KBM-7 (cell line): ENCODE results near the gene HOXA6.

Source experiments
- DNase-seq: peaks from one replicate; pipeline ENCODE4 v3.0.0-alpha.2; 2015
- in situ Hi-C: fragments of 300-500 bp; cut with MboI; formaldehyde crosslinking; loops from 2 replicates; pipeline ENCODE4 v1.14.3; 2020; ENCODE audit warnings: low sequenced_read_pairs, low pct_unique_long_range_greater_than_20kb, mixed read lengths

HOXA6 gene

DNA sequence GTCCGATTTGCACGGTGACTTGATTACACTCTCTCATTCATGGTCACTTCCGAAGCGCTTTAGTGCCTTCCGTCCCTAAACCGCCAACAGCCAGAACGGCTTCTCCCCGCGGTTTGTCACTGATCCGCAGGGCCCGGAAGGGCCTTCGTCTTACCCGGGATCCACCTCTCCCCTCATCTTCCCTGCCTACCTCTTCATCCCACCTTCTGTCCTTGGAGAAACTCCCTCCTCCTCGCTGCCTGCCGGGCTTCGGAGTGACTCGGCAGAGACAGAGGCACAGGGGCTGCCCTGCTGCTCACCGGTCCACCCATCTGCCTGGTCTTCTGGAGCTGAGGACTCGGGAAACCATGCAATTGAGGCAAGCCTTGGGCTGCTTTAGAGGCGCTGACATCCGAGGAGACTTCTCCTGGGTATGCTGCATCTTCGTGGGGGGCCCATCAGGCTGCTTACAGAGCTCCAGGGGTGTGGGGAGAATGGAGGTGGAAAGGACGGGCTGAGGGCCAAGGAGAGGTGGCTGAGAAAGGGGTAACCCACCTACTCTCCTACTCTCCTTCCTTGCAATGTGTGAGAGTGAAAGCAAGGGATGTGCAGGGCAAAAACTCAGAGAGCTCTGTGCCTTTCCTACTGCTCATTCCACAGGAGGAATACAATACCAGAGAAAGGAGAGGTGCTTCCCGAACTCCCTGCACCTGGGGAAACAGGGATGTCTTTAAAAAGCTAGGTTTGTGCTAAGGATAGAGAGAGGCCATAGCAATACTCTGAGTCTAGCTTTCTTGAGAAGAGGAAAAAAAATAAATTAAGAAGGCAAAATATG lies 38.5 kb upstream of the HOXA6 start:
- in situ Hi-C loops, result loop anchor here (25.0 kb wide), 1 partner anchor 824 kb away; no protein-coding TSS in a partner anchor
- peak; percentile 83 for DNase-seq

DNA sequence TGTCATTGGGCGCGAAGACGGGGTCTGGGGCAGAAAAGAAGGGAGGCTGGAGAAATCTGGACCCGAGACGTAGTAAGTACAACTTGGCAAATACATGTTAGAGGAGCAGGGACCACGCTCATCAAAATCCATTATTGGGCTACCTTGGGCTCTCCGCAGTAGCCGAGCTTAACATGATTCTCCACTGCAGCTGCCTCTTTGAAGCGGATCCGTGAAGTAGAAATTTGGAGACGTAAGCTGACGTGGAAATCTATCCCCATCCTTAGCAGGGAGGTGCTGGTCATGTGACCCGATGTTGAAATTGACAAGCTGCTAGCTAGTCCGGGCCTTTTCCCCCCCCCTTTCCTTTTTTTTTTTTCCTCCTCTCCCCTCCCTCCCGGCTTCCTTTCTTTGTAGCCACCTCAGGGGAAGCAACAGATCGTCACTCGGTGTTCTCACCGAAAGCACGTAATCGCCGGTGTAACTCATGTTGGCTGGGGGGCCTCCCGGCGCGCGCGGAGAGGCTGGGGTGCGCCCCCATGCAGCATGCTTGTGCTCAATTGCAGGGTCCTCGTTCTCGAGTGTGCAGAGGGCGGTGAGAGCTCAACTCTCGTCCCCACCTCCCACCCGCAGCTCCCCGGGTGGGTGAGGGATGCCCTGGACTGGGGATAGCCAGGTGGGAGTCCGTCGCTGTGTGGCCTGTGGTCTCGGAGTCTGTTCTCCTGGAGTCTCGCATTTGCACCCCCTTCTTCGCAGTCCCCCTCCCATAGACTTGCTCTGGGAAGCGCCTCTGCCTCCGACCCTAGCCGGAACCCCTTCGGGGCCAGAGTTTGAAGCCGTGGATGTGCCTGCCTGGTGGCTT lies 37.7 kb upstream of the HOXA6 start, which contains the start of gene HOXA11:
HOXA11 (minus strand) TSS at position 220 of the 841 bp plus-strand sequence; CDS start at position 132, 88 bp downstream.
- peak; percentile 83 for DNase-seq
- in situ Hi-C loops, result loop anchor here (25.0 kb wide), 1 partner anchor 823 kb away; no protein-coding TSS in a partner anchor

DNA sequence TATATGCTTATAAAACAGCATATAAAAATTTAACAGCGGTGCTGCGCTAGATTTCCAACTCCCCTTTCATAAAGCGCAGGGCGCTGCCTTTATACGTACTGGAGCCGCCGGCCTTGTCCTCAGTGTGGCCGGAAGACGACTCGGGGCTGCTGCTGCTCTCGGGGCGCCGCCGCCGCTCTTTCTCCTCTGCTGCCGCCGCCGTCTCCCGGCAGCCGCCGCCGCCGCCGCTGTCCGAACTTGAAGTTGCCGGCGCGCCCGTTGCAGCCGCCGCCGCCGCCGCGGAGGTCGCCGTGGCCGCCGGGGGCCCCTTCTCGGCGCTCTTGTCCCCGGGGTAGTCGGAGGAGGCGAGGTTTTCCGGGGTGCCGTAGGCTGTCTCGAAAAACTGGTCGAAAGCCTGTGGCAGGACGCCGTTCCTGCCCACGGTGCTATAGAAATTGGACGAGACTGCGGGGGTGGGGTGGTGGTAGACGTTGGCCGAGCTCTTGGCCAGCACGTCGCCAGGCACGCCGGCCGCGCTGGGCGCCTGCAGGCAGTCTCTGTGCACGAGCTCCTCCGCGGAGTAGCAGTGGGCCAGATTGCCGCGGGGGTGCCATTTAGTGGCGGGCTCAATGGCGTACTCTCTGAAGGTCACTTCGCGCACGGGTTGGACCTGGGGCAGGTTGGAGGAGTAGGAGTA lies 36.9 kb upstream of the HOXA6 start:
- in situ Hi-C loops, result loop anchor here (25.0 kb wide), 1 partner anchor 822 kb away; no protein-coding TSS in a partner anchor
- DNase-seq, result peak; percentile 64

DNA sequence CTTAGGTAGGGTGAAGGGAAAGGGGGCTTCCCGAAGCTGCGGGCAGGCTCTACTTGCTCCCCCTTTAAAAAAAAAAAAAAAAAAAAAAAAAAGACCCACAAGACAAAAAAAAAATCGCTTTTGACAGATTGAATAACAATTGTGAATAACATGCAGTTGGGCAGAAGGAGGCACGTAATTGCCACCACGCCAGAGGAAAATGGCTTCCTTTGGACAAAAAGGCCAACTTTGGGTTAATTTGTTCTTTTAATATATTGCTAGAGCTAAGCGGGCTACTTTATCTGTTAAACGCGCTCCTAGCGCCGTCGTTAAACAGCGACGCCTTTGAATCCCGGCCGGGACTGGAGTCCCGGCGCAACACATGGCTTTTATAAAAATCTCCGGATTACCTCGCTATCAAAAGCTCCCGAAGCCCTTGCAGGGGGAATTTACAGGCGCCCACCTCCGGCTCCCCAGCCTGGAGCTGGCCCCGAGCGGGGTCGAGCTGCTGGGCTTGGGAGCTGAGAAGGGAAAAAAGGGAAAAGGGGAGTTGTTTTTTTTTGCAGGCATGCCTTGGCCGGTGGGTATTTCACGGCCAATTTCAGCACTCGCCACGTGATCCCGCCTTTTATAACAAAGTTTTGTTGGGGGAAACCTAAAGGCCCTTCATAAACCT lies 36.2 kb upstream of the HOXA6 start:
- in situ Hi-C loops, result loop anchor here (25.0 kb wide), 1 partner anchor 822 kb away; no protein-coding TSS in a partner anchor
- no peak for DNase-seq

DNA sequence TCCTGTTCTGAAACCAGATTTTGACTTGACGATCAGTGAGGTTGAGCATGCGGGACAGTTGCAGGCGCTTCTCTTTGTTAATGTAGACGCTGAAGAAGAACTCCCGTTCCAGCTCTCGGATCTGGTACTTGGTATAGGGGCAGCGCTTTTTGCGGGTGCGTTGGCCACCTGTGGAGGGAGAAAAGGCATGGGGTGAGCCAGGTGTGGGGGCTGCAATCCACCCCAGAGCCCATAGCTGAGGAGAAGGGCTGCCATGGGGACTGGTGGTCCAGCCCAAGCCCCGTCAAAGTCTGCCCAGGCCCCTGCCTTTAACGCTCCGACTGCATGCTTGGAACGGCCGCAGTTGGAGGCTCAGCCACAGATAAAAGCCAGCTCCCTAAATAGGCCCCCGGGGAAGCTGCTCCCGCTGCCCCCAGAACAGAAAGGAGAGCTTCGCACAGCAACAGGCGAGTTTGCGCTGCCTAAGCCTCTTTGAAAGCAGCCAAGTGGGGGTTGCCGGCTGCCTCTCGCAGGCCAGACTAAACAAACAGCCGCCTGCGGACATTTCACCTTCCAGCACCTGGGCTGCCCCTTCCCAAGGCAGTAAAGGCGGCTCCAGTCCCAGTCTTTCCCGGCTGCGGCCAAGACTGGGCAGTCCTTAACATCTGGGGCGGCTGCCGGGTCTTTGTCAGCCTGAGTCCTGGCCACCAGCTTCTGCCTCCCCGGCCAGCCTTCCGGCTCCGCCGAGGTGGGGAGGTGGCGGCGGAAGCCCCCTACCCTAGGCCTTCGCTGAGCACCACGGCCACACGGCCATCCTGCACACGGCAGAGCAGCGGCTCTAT lies 35.5 kb upstream of the HOXA6 start:
- DNase-seq, result no peak
- in situ Hi-C loops, result loop anchor here (25.0 kb wide), 1 partner anchor 821 kb away; no protein-coding TSS in a partner anchor

DNA sequence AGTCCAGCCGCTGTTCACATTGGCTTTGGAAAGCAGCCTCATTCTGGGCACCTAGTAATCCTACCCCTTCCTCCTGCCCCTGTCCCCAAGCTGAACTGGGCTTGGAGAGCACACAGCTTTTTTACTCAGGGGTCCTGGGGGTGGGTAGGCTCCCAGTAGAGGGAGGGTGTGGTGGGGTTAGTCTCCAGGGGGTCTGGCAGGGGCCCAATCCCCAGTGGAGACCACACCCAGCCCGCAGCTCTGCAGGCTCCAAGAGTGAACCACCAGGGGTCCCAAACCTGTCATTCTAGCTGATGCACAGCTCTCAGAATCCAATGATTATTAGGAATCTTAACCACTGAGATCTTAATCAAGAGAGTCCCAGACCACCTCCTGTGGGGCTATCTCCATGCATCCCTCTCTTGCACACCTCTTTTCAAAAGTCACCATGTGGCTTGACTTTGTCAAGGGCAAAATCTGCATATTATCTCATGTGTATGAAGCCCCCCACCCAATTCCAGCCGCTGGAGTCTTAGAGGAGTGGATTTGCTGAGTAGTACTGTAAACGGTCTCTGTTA lies 34.8 kb upstream of the HOXA6 start:
- DNase-seq, result no peak
- in situ Hi-C loops, result loop anchor here (25.0 kb wide), 1 partner anchor 820 kb away; no protein-coding TSS in a partner anchor

DNA sequence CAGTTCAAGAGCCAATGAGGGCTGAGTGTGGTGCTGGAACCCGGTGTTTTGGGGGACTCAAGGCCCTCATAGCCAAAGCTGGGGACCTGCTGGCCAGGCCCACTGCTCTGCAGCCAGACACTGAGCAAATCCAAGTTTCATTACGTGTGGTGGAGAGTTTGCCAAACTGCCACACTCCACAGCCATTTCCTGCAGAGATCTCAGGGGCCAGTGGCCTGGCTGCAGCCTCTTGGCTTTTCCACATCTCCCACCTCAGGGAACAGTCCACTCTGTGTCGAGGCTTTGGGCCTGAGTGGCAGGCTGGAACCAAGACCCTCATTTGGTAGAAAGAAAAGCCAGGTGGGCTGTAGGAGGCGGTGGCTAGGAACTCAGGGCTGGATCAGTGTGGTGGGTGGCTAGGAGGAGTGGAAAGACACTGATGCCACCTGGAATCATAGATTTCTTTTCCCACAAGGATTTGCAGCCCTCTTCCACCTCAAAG lies 34.3 kb upstream of the HOXA6 start:
- in situ Hi-C loops, result loop anchor here (25.0 kb wide), 1 partner anchor 820 kb away; no protein-coding TSS in a partner anchor
- no peak for DNase-seq

DNA sequence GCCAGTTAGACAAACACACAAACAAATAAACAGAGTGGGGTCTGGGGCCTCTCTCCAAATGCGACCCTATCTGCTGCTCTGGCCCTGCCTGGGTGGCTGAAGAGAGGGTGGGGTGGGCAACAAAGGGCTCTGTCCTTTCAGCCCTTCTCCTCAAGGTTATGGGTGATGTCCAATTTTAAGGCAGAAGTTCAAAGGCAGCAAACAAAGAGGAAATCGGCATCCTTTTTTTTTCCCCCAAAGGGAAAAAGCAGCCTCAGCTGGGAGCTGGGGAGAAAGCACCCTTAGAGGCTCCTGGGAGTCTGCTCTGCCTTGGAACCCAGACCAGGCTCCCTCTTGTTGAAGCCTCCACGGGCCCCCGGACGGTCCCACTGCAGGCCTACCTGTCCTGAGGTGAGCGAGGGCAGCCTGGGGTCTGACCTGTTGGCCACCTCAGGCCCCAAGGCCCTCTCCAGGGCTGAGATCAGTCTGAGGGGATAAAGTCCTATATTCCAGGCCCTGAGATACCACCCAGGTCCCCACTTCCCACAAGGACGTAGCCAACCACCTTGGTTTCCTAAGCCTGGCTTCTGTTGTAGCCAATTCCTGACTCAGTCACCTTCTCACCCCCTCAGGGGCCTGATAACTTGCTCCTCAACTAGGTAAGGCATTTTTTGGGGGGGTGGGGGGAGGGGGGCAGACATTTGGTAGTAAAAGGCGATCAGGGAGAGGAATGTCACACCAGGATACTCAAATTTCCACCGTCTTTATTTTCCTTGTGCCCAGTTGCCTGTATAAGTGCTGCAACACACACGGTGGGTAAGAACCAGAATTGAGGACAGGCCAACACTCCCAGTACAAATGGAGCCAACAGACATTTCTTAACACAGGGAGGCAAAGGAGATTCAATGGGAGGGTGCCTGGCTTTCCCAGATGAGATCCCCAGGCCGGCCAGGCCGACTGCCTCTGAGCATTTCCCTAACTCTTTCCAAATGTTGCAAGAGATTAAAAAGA lies 33.2 kb upstream of the HOXA6 start:
- DNase-seq, result no peak
- in situ Hi-C loops, result loop anchor here (25.0 kb wide), 1 partner anchor 818 kb away; no protein-coding TSS in a partner anchor

DNA sequence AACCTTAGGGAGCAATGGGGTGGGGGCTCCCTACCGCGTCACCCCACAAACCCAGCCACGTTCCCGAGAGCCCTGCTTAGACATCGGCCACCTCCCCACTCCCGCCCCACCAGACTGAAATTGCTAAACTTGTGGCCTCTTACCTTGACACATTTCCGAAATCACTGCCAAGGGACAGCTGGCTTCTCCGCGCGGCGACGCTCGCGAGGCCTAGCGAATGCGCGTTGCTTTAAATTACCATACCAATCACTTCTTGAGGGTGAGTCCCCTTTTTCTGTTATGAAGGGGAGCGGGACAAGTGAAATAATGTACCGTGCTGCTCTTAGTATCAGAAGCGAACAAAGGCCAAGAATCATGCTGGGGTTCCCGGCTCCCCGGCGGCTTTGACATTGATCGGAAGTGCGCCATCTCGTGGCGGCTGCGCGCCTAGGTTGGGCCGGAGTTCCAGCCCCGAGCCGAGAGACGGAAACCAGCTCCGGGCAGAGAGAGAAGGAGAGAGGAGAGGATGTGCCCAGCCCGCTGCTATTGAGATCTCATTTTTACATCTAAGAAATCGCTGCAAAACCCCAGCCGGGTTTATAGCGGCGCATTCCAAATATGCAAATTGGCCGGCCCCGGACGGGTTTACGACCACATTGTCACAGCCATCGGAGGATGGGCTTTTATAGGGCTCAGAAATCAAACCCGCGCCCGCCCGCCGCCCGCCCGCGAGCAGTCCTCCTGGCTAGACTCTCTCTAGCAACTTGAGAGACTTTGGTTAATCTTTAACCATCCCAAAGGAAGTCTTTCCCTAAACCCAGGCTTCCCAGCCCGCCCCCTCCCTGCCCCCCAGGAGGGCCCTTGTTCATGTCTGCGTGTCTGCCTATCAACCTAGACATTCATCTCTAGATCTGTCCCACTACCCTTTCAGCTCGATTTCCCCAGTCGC lies 32.2 kb upstream of the HOXA6 start:
- in situ Hi-C loops, result loop anchor here (25.0 kb wide), 1 partner anchor 817 kb away; no protein-coding TSS in a partner anchor
- DNase-seq, result peak; percentile 90

DNA sequence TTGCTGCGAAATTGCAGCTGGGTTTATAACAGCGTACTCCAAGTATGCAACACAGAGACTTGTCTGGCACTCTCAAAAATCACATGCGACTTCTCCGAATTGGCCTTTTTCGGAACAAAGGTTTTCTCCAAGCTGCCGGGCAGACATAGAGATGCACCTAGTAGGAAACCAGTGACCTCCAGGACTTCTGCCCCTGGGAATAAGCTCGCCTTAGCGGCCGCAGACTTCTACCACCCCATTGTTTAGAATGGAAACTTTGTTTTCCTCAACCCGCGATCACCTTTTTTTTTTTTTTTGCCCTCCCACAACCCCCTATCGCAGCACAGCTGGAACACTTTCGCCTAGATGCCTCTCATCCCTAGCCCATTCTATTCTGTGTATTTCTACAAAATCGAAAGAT lies 31.5 kb upstream of the HOXA6 start:
- in situ Hi-C loops, result loop anchor here (25.0 kb wide), 1 partner anchor 817 kb away; no protein-coding TSS in a partner anchor
- no peak for DNase-seq

DNA sequence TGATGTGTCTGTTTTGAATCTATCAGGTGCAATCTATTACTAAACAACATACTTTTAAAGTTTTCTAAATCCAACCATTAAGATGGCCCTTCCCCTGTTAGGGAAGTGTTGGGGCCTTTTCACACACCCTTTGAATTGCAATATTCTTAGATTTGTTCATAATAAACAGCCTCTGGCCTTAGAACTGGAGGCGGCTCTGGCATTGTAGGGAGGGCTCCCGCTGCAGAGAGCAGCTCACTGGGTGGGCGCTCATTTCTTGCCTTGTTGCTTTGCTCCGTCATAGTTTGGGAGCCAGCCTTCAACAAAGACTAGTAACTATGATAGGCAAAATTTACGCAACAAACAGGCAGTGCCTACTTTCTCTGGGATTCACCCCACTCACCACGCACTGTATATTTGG lies 30.8 kb upstream of the HOXA6 start:
- in situ Hi-C loops, result loop anchor here (25.0 kb wide), 1 partner anchor 816 kb away; no protein-coding TSS in a partner anchor
- DNase-seq, result no peak

DNA sequence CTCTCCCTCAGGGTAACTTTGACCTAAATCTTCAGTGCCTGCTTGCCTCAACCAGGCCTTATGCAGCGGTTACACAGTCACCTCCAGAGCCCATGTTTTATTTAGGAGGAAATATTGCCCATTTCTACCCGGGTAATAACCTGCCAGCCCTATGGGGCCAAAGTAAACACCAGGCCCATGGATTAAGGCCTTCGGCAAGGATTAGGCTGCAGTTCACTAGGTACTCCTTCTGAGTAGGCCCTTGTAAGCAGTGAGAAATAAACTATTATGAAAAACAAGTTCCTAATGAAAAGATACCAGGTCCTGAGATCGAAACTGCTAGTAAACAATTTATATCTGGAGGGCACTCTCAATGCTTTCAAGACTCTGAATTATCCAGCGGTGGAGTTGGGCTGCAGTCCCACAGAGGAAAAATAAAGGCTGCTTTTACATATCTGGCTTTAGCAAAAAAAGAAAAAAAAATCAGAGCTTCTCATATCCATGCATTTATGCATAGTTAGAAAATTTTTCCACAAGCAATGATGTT lies 30.3 kb upstream of the HOXA6 start:
- no peak for DNase-seq
- in situ Hi-C loops, result loop anchor here (25.0 kb wide), 1 partner anchor 816 kb away; no protein-coding TSS in a partner anchor

DNA sequence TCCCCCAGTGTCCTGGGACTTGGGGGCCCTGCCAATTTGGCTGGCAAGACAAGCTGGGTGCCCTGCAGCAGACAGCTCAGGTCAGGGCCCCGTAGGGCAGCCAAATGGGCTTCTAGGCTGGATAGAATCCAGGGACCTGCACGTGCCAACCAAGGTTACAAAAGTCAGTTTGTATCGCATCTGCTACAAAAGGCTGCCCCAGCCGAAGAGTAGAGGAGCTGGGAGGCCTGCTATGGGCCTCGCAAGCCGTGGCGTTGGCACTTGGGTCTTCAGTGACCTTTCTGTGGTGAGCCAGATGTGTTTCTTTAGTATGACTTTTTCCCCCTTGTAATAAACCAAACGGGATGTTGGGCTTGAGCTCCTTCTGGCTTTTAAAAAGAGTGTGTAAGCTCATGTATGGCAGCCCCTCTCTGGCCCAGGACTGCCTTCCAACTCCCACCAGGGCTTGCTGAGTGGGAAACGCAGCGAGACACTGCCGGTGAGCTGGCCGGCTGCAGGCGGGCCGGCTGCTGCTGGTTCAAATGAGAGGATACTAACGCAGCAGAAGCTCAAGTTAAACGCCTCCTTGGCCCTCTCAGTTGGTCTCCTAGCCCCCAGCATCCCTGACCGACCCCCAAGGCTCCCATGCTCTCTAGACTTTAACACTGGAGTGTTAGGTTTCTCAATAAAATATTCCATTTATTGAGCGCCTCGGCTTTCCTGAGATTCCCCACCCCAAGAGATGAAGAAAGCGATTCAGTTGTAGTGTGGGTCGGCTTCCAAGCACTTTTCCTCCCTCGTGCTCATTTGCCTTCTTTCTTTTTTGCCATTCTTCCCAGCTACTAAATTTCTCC lies 29.6 kb upstream of the HOXA6 start:
- no peak for DNase-seq
- in situ Hi-C loops, result loop anchor here (25.0 kb wide), 1 partner anchor 815 kb away; no protein-coding TSS in a partner anchor

DNA sequence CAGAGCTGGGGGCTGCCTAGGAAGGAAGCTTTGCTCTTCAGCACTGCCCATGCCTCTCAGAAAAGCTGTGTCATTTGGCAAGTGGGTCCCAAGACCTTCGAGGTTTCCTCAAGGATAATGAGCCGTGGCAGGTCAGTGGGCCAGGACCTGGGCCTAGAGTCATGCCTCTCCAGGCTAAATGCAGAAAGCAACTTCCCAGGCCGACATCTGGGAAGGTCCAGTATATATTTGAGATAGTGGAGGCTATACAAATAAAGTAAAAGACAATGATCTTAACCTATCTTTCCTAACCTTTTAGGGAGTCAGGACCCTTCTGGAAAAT lies 28.9 kb upstream of the HOXA6 start:
- in situ Hi-C loops, result loop anchor here (25.0 kb wide), 1 partner anchor 814 kb away; no protein-coding TSS in a partner anchor
- no peak for DNase-seq
